H1 (cell line): ENCODE results near the gene CTDP1.

Experiments
- ASH2L ChIP-seq: fragments of 200-600, 300-600 bp; sonication (generic); IDR thresholded peaks from one replicate; pipeline ENCODE4 v1.7.1; 2017; ENCODE audit warnings: low read length
- ATF3 ChIP-seq: IDR thresholded peaks from 2 replicates; pipeline ENCODE4 v1.6.1; 2011; ENCODE audit warnings: low read depth, mild to moderate bottlenecking, low read length; ENCODE audit not compliant: insufficient read depth
- CTCF ChIP-seq, 3 experiments: IDR thresholded peaks; 1 replicate in 2 of 3; 2 replicates in 1 of 3; pipeline versions ENCODE4 v1.5.1 to v1.6.1; 2011; ENCODE audit warnings: low read length in 3 of 3, mild to moderate bottlenecking in 3 of 3, inconsistent platforms in 2 of 3, low read depth in 1 of 3, moderate library complexity in 1 of 3; ENCODE audit not compliant: insufficient read depth in 1 of 3; ENCODE audit errors: control extremely low read depth in 1 of 3
- EP300 ChIP-seq, 2 experiments: IDR thresholded peaks; 1 replicate in 1 of 2; 2 replicates in 1 of 2; pipeline ENCODE4 v1.6.1; 2011 to 2012; ENCODE audit warnings: low read depth in 2 of 2, low read length in 2 of 2, mild to moderate bottlenecking in 2 of 2, borderline replicate concordance in 1 of 2, inconsistent platforms in 1 of 2, moderate library complexity in 1 of 2
- EZH2 ChIP-seq: fragments of 200-600 bp; sonication (generic); IDR thresholded peaks from 2 replicates; pipeline ENCODE4 v1.7.1; 2012; ENCODE audit warnings: low read depth, mild to moderate bottlenecking, moderate library complexity, low read length, inconsistent platforms; ENCODE audit not compliant: severe bottlenecking
- GTF2F1 ChIP-seq: IDR thresholded peaks from 2 replicates; pipeline ENCODE4 v1.6.1; 2012; ENCODE audit warnings: low read depth, low read length, improper control_type of control experiment, borderline replicate concordance
- JUN ChIP-seq: IDR thresholded peaks from 2 replicates; pipeline ENCODE4 v1.6.1; 2011; ENCODE audit warnings: low read depth, mild to moderate bottlenecking, improper control_type of control experiment, low read length
- POLR2A ChIP-seq, 2 experiments: IDR thresholded peaks; 1 replicate in 1 of 2; 2 replicates in 1 of 2; pipeline ENCODE4 v1.6.1; 2011; ENCODE audit warnings: low read depth in 2 of 2, low read length in 2 of 2, mild to moderate bottlenecking in 2 of 2; ENCODE audit errors: control extremely low read depth in 1 of 2
- POLR2AphosphoS5 ChIP-seq: IDR thresholded peaks from 2 replicates; pipeline ENCODE4 v1.6.1; 2011; ENCODE audit warnings: low read depth, low read length
- RAD21 ChIP-seq, 2 experiments: IDR thresholded peaks in 1 of 2; conservative IDR thresholded peaks in 1 of 2; 2 replicates each; pipeline ENCODE4 v1.6.1; 2011; ENCODE audit warnings: low read depth in 2 of 2, low read length in 2 of 2, improper control_type of control experiment in 1 of 2, inconsistent platforms in 1 of 2, mild to moderate bottlenecking in 1 of 2, moderate library complexity in 1 of 2

GRCh38 chr18:79662034-79662433 lies 17.6 kb upstream of the CTDP1 start:
- no peak for TF ChIP-seq POLR2A (IDR thresholded peaks at IDR 0.05; ENCODE audit: control extremely low read depth in 1 of 2, low read depth in 2 of 2, low read length in 2 of 2)
- no peak for TF ChIP-seq ATF3
- TF ChIP-seq JUN = no peak
- TF ChIP-seq POLR2AphosphoS5 = no peak
- TF ChIP-seq EP300 (IDR thresholded peaks at IDR 0.05; ENCODE audit: borderline replicate concordance in 1 of 2, low read depth in 2 of 2, low read length in 2 of 2) = no peak
- TF ChIP-seq EZH2 = no peak
- no peak for TF ChIP-seq CTCF (IDR thresholded peaks at IDR 0.05; ENCODE audit: control extremely low read depth in 1 of 3, insufficient read depth in 1 of 3, low read depth in 1 of 3, low read length in 3 of 3)
- TF ChIP-seq RAD21 (IDR thresholded peaks at IDR 0.05 in 1 of 2, conservative IDR thresholded peaks at IDR 0.05 in 1 of 2; ENCODE audit: low read depth in 2 of 2, low read length in 2 of 2) = no peak
- no peak for TF ChIP-seq ASH2L
- no peak for TF ChIP-seq GTF2F1
